DND-41 (cell line): ENCODE measurements around the gene SFMBT2.

Experiments used
- EZH2 ChIP-seq: IDR thresholded peaks from 3 replicates; pipeline ENCODE4 v1.6.1; 2012; ENCODE audit warnings: borderline replicate concordance, low read depth, mild to moderate bottlenecking, moderate library complexity, low read length, inconsistent platforms; ENCODE audit not compliant: severe bottlenecking
- TF ChIP-seq, protein P1 (sequence below): IDR thresholded peaks from 2 replicates; pipeline ENCODE4 v1.5.1; 2012; ENCODE audit warnings: borderline replicate concordance, low read length, moderate library complexity, mild to moderate bottlenecking; ENCODE audit not compliant: poor library complexity, severe bottlenecking; ENCODE audit errors: extremely low read depth

DNA sequence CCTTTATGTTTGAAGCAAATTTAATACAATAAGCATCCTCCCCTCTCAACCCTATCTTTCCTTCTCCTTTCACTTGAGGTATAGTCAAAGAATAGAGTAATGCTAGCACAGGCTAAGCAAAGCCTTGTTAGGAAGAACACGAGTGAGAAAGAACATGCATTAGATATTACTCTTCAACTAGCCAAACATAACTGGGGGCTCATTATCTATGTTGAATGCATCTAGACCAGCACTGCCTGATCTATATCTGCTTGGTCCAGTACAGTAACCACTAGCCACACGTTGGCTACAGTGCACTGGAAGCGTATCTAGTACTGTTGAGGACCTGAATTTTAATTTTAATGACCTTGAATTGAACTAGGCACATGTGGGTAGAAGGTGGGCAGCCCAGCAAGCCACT is 21.0 kb downstream of the SFMBT2 start:
- TF ChIP-seq EZH2, result no peak
- TF ChIP-seq, protein P1, sequence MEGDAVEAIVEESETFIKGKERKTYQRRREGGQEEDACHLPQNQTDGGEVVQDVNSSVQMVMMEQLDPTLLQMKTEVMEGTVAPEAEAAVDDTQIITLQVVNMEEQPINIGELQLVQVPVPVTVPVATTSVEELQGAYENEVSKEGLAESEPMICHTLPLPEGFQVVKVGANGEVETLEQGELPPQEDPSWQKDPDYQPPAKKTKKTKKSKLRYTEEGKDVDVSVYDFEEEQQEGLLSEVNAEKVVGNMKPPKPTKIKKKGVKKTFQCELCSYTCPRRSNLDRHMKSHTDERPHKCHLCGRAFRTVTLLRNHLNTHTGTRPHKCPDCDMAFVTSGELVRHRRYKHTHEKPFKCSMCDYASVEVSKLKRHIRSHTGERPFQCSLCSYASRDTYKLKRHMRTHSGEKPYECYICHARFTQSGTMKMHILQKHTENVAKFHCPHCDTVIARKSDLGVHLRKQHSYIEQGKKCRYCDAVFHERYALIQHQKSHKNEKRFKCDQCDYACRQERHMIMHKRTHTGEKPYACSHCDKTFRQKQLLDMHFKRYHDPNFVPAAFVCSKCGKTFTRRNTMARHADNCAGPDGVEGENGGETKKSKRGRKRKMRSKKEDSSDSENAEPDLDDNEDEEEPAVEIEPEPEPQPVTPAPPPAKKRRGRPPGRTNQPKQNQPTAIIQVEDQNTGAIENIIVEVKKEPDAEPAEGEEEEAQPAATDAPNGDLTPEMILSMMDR, result no peak
